GM13976 (cell line): ENCODE data around the gene CXCL11.

Source experiments
- DNase-seq: peaks from one replicate; pipeline ENCODE4 v3.0.0; 2012; ENCODE audit warnings: low spot score
- CTCF ChIP-seq: IDR thresholded peaks from 2 replicates; pipeline ENCODE4 v1.5.1; 2012; ENCODE audit warnings: borderline replicate concordance, mild to moderate bottlenecking; ENCODE audit not compliant: insufficient read depth; ENCODE audit errors: extremely low read depth, missing control alignments, control extremely low read depth
- in situ Hi-C: fragments of 300-500 bp; cut with MboI; formaldehyde crosslinking; loops from one replicate; pipeline ENCODE4 v1.12.0; 2022; ENCODE audit warnings: low sequenced_read_pairs, mixed read lengths, inconsistent platforms; ENCODE audit not compliant: unreplicated experiment

Gene CXCL11

DNA sequence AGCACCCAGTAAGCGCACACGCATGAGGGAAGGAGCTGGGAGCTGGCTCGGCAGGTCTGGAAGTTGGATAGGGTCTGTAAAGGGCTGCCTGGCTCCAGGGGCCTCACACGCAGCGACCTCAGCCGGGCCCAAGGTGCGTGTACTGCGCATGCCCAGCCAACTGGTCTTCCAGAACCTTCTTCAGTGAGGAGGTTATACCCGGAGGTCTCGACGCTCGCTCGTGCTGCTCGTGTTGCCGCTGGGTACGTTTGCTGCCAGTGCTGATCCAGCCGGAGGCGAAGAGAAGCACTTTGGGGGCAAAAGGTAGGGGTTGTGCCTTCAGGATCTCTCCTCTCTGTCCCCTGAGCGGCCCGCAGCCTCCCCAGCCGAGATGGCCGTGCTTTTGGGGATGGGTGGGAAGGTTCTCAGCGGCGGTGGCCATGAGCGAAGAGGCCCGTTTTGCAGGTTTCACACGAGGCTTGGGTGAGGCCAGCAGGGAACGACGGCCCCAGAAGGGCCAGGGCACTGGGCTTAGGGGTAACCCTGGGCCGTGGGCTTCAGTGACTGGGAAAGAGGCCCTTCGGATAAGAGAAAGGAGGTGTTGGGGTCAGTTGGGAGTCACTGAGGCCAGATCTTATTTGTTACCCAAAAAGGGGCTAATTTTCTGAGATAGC is 24.7 kb downstream of the CXCL11 start:
- DNase-seq = no peak
- TF ChIP-seq CTCF = no peak
- in situ Hi-C loops = no loop called here

- TF ChIP-seq CTCF = no peak
- in situ Hi-C loops = no loop called here
- DNase-seq = no peak
Observed at GRCh38 chr4:76010576-76010975, 25.3 kb downstream of the CXCL11 start.

DNA sequence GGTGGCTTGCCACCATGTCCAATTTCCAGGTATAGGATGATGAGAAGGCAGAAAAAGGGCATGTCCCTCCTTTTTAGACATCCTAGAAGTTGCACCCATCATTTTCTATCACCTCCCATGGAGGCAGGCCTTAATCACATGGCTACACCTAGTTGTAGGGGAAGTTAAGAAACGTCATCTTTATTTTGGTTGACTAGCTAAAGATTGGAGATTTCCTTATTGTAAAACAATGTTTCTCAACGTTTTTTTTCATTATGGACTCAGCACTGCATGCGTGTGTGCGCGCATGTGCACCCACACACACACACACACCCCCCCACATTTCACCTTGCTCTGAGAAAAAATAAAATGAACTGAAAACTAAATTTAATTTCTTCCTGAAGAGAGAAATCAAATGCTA is 26.6 kb downstream of the CXCL11 start:
- no peak for TF ChIP-seq CTCF
- in situ Hi-C loops = no loop called here
- DNase-seq = no peak

DNA sequence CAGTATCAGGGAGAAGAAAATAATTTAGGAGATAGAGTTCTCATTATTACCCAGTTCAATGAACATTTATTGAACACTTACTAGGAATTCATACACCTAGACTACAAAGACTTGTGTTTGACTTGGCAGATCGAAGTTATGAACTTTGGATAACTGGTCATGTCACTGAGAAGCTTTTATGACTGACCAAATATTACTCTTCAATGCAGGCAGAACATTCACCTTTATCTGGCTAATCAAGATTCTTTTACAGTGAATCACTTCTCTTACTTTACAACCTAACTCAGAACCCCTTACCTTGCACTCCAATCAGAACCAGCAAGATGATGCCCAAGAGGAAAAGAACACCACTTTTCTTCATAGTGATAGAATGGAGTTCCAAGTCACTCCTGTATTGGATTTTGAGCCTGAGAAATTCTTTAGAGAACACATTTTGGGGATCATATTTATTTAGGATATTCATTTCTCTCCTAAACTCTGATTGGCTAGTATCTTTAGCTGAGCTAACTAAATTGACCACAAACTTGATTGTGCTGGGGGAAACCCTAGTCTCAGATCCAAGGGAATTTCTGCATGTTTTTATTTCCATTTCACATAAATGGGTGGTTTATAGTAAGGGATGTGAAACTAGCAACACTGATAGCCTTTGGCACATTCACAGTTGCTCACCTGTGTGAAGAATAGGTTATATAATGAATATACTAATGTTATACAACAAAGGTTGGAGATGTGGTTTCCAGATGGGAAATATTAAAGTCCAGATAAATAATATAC is 28.6 kb downstream of the CXCL11 start, which contains the start of gene CXCL9:
Gene CXCL9, minus strand, starts transcription at position 421 of the 774 bp plus-strand sequence. Its CDS starts 60 bp downstream, at position 361.
- in situ Hi-C loops = no loop called here

DNA sequence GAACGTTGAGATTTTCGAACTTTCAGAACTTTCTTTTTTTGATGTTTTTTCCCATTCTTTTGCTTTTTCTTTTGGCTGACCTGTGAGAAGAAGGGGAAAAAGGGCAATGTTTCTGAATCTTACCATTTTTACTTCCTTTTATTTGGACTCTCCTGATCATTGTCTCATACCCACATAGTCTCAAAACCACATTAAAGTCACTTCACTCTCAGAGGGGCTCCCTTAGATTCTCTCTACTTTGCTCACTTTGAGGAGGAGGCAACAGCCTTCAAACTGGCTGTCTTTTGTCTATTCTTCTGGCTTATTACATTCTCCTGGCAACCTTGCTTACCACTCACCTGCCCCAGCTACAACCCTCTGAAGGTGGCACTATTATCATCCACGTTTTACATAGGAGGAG is 32.2 kb downstream of the CXCL11 start:
- no peak for DNase-seq
- in situ Hi-C loops = loop anchor here (5.0 kb wide), 1 partner anchor 64 kb away; no protein-coding TSS in a partner anchor
- TF ChIP-seq CTCF = no peak

More for the DNA sequence above, 28.6 kb downstream of the CXCL11 start, which contains the start of gene CXCL9:
- TF ChIP-seq CTCF = no peak
- DNase-seq = no peak

DNA sequence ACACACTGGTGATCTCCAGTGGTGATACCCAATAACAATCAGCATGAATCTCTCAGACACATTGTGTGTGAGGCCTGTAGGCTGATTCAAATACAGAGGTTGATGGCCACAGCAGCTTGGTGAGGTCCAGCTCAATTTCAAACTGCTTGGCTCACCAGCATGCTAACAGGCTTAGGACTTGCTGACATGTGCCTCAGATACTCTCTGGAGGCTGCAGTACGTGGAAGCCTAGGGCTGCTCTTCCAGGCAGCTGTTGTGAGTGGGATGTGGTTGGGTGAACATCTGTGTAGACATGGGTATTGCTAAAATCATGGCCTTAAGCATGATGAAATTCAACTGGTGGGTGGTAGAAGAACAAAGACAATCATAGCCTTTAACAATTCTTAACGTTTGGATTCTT is 32.8 kb downstream of the CXCL11 start:
- in situ Hi-C loops = loop anchor here (5.0 kb wide), 1 partner anchor 64 kb away; no protein-coding TSS in a partner anchor
- no peak for TF ChIP-seq CTCF

More for the DNA sequence above, 32.8 kb downstream of the CXCL11 start:
- DNase-seq = no peak
